ENCODE results near the gene KMO.

The KMO gene

GRCh38 chr1:241553886-241554592 is 21.9 kb downstream of the KMO start:
- no peak for TF ChIP-seq CTCF (conservative IDR thresholded peaks at IDR 0.05; ENCODE audit: low read length)
- no peak overlapping the region for H3K4me3 ChIP-seq (ENCODE audit: low read length)
- DNase-seq (ENCODE audit: low read depth): no peak

- no peak for TF ChIP-seq CTCF (conservative IDR thresholded peaks at IDR 0.05; ENCODE audit: low read length)
- no peak overlapping the region for H3K4me3 ChIP-seq (ENCODE audit: low read length)
- DNase-seq (ENCODE audit: low read depth): no peak
Measured at GRCh38 chr1:241555526-241555925, 23.3 kb downstream of the KMO start.

GRCh38 chr1:241557031-241557430 is 24.9 kb downstream of the KMO start:
- H3K4me3 ChIP-seq (ENCODE audit: low read length): no peak overlapping the region
- no peak for DNase-seq (ENCODE audit: low read depth)
- TF ChIP-seq CTCF (conservative IDR thresholded peaks at IDR 0.05; ENCODE audit: low read length): no peak

GRCh38 chr1:241557551-241558193 is 25.5 kb downstream of the KMO start:
- DNase-seq (ENCODE audit: low read depth): no peak
- no peak overlapping the region for H3K4me3 ChIP-seq (ENCODE audit: low read length)
- no peak for TF ChIP-seq CTCF (conservative IDR thresholded peaks at IDR 0.05; ENCODE audit: low read length)

GRCh38 chr1:241560146-241560848 is 28.1 kb downstream of the KMO start:
- TF ChIP-seq CTCF (conservative IDR thresholded peaks at IDR 0.05; ENCODE audit: low read length): no peak
- DNase-seq (ENCODE audit: low read depth): no peak

GRCh38 chr1:241560849-241561187 is 28.6 kb downstream of the KMO start:
- no peak for TF ChIP-seq CTCF (conservative IDR thresholded peaks at IDR 0.05; ENCODE audit: low read length)
- H3K4me3 ChIP-seq (ENCODE audit: low read length): no peak overlapping the region
- no peak for DNase-seq (ENCODE audit: low read depth)

More at GRCh38 chr1:241560146-241560848, 28.1 kb downstream of the KMO start:
- H3K4me3 ChIP-seq (ENCODE audit: low read length): no peak overlapping the region

Measured in AG10803 (cell line).